IMR-90 (cell line): ENCODE data around the gene LPCAT4. TPM values are rescaled to one million over a fixed set of nuclear protein-coding genes. Genes with fewer than 3 reads are reported as not detected.
"Not testable (repeated sequence)": the region's sequence is repeated elsewhere in the genome, so short reads cannot be mapped to it uniquely, and the experiment has no call there.

Experiments
- ATAC-seq: fragments of 200-7000 bp; cut with Tn5 transposase; 2 replicates; pipeline ENCODE4 v1.9.1; 2020; ENCODE audit warnings: low read depth, mild to moderate bottlenecking, moderate library complexity
- BruUV-seq: library from RNA; stranded (reverse); fragments of 400-500 nt; replicated peaks from 2 replicates; lab custom pipeline; 2021; lab: Mats Ljungman, UMichigan
- CTCF ChIA-PET: fragments of 300-600 bp; formaldehyde crosslinking; extraction: SDS; loops from one replicate; lab custom pipeline; 2021; ENCODE audit warnings: antibody characterized with exemption; lab: Yijun Ruan, JAX
- POLR2A ChIA-PET: fragments of 300-600 bp; sonication (Branson Sonifier 250); formaldehyde crosslinking; loops from one replicate; lab custom pipeline; 2022; ENCODE audit warnings: antibody characterized with exemption; ENCODE audit not compliant: unreplicated experiment; lab: Charles Lee
- DNase-seq: peaks from one replicate; pipeline ENCODE4 v3.0.0; 2013
- H2AFZ ChIP-seq: replicated peaks from 2 replicates; pipeline ENCODE3; 2013; ENCODE audit warnings: low read length, mild to moderate bottlenecking; ENCODE audit not compliant: poor library complexity
- H2AK5ac ChIP-seq: 2 replicates; pipeline ENCODE4 v1.6.1; 2013; ENCODE audit warnings: low read depth, low read length, inconsistent platforms
- H2AK9ac ChIP-seq: replicated peaks from 2 replicates; pipeline ENCODE3; 2013; ENCODE audit warnings: mild to moderate bottlenecking, low read depth, low read length, moderate library complexity; ENCODE audit not compliant: poor library complexity
- H2BK120ac ChIP-seq: 2 replicates; pipeline ENCODE4 v1.6.1; 2013; ENCODE audit warnings: low read depth, low read length, inconsistent platforms
- H2BK15ac ChIP-seq: 3 replicates; pipeline ENCODE4 v1.6.1; 2013; ENCODE audit warnings: low read depth, low read length, inconsistent platforms
- H2BK20ac ChIP-seq: 2 replicates; pipeline ENCODE4 v1.6.1; 2013; ENCODE audit warnings: low read depth, mild to moderate bottlenecking, inconsistent platforms, low read length, moderate library complexity
- H2BK5ac ChIP-seq: 2 replicates; pipeline ENCODE4 v1.6.1; 2013; ENCODE audit warnings: mild to moderate bottlenecking, low read depth, low read length, inconsistent platforms; ENCODE audit not compliant: poor library complexity, severe bottlenecking
- H3K14ac ChIP-seq: replicated peaks from 2 replicates; pipeline ENCODE4 v1.6.1; 2013; ENCODE audit warnings: low read depth, low read length, inconsistent platforms
- H3K18ac ChIP-seq: 2 replicates; pipeline ENCODE4 v1.6.1; 2013; ENCODE audit warnings: low read depth, low read length, control low read depth
- H3K23ac ChIP-seq: 2 replicates; pipeline ENCODE4 v1.6.1; 2013; ENCODE audit warnings: low read depth, low read length, inconsistent platforms
- H3K27ac ChIP-seq: 2 replicates; pipeline ENCODE4 v1.5.1; 2013; ENCODE audit warnings: mild to moderate bottlenecking, control low read depth, low read length; ENCODE audit not compliant: insufficient read depth
- H3K27me3 ChIP-seq: 2 replicates; pipeline ENCODE4 v1.6.1; 2013; ENCODE audit warnings: low read length; ENCODE audit not compliant: control insufficient read depth, insufficient read depth
- H3K36me3 ChIP-seq: 2 replicates; pipeline ENCODE4 v1.6.1; 2013; ENCODE audit warnings: low read length, mixed read lengths; ENCODE audit not compliant: control insufficient read depth, insufficient read depth
- H3K4ac ChIP-seq: 2 replicates; pipeline ENCODE4 v1.6.1; 2013; ENCODE audit warnings: low read depth, low read length, inconsistent platforms
- H3K4me1 ChIP-seq: 2 replicates; pipeline ENCODE4 v1.6.1; 2013; ENCODE audit warnings: low read length, mixed read lengths; ENCODE audit not compliant: control insufficient read depth, insufficient read depth
- H3K4me2 ChIP-seq: 2 replicates; pipeline ENCODE4 v1.6.1; 2013; ENCODE audit warnings: low read depth, mild to moderate bottlenecking, control low read depth, low read length, moderate library complexity
- H3K4me3 ChIP-seq: 2 replicates; pipeline ENCODE4 v1.5.1; 2013; ENCODE audit warnings: low read depth, mild to moderate bottlenecking, control low read depth, low read length, moderate library complexity; ENCODE audit not compliant: insufficient read depth
- H3K56ac ChIP-seq: 2 replicates; pipeline ENCODE4 v1.6.1; 2013; ENCODE audit warnings: low read length, inconsistent platforms; ENCODE audit not compliant: insufficient read depth; ENCODE audit errors: extremely low read depth
- H3K79me1 ChIP-seq, 2 experiments: 2 replicates each; pipeline ENCODE4 v1.6.1; 2013; ENCODE audit warnings: low read length in 2 of 2, inconsistent platforms in 1 of 2, low read depth in 1 of 2
- H3K9ac ChIP-seq: 2 replicates; pipeline ENCODE4 v1.6.1; 2013; ENCODE audit warnings: low read depth, low read length, control low read depth
- H3K9me1 ChIP-seq: 2 replicates; pipeline ENCODE4 v1.6.1; 2013; ENCODE audit warnings: low read length, inconsistent platforms; ENCODE audit not compliant: insufficient read depth
- H3K9me3 ChIP-seq: 2 replicates; pipeline ENCODE4 v1.6.1; 2013; ENCODE audit warnings: low read length; ENCODE audit not compliant: control insufficient read depth, insufficient read depth
- H4K20me1 ChIP-seq: 2 replicates; pipeline ENCODE4 v1.6.1; 2013; ENCODE audit warnings: low read length, inconsistent platforms; ENCODE audit not compliant: insufficient read depth
- H4K5ac ChIP-seq: 2 replicates; pipeline ENCODE4 v1.6.1; 2013; ENCODE audit warnings: mild to moderate bottlenecking, low read depth, low read length, control low read depth
- H4K8ac ChIP-seq, 2 experiments: 2 replicates each; pipeline ENCODE4 v1.6.1; 2013; ENCODE audit warnings: low read depth in 2 of 2, low read length in 2 of 2, control low read depth in 1 of 2, inconsistent platforms in 1 of 2
- H4K91ac ChIP-seq: 2 replicates; pipeline ENCODE4 v1.6.1; 2013; ENCODE audit warnings: low read depth, low read length, inconsistent platforms; ENCODE audit not compliant: insufficient read depth
- BHLHE40 ChIP-seq: fragments of 150-350 bp; IDR thresholded peaks from 2 replicates; pipeline ENCODE4 v1.6.1; 2016; ENCODE audit warnings: mild to moderate bottlenecking, low read depth, low read length
- CHD1 ChIP-seq: IDR thresholded peaks from 2 replicates; pipeline ENCODE4 v1.6.1; 2012; ENCODE audit warnings: low read depth, low read length, improper control_type of control experiment
- FOS ChIP-seq: fragments of 150-350 bp; IDR thresholded peaks from 2 replicates; pipeline ENCODE4 v1.6.1; 2016; ENCODE audit warnings: low read depth, low read length
- MAFK ChIP-seq: IDR thresholded peaks from 2 replicates; pipeline ENCODE4 v1.6.1; 2012; ENCODE audit warnings: low read depth, low read length, improper control_type of control experiment
- MXI1 ChIP-seq: IDR thresholded peaks from 2 replicates; pipeline ENCODE4 v1.6.1; 2012; ENCODE audit warnings: low read depth, mild to moderate bottlenecking, low read length, moderate library complexity, borderline replicate concordance
- POLR2A ChIP-seq: IDR thresholded peaks from 2 replicates; pipeline ENCODE4 v1.6.1; 2012; ENCODE audit warnings: mild to moderate bottlenecking, low read depth, low read length
- RAD21 ChIP-seq: IDR thresholded peaks from 2 replicates; pipeline ENCODE4 v1.6.1; 2012; ENCODE audit warnings: low read length, improper control_type of control experiment
- RFX5 ChIP-seq: IDR thresholded peaks from 2 replicates; pipeline ENCODE4 v1.8.0; 2012; ENCODE audit warnings: low read depth, mild to moderate bottlenecking, low read length, moderate library complexity
- WGBS, 2 experiments: methylation state at CpG; one replicate each; pipeline versions ENCODE4 v1.1.5 to v1.1.7; 2013; ENCODE audit warnings: missing lambda C conversion rate in 2 of 2; ENCODE audit not compliant: insufficient read length in 1 of 2; ENCODE audit errors: extremely low coverage in 2 of 2; 5-methylcytosine and 5-hydroxymethylcytosine counted together
- dilution Hi-C: fragments of 300-500 bp; cut with HindIII; formaldehyde crosslinking; loops from one replicate; pipeline ENCODE4 v1.14.3; 2018; ENCODE audit warnings: low sequenced_read_pairs; ENCODE audit not compliant: unreplicated experiment
- in situ Hi-C: fragments of 300-500 bp; cut with MboI; formaldehyde crosslinking; loops from 3 replicates; pipeline ENCODE4 v1.14.3; 2019; ENCODE audit warnings: low sequenced_read_pairs, inconsistent platforms, mixed read lengths
- intact Hi-C: fragments of 100-400 bp; cut with micrococcal nuclease; formaldehyde crosslinking; loops from 2 replicates; pipeline ENCODE4 v1.10.0; 2022
- polyA plus RNA-seq, 3 experiments: library from polyadenylated mRNA; depleted of rRNA; stranded (reverse); fragments of >200 nt; gene quantifications; 2 replicates each; pipeline ENCODE4 v1.2.3, GENCODE V29; 2012; ENCODE audit warnings: low replicate concordance in 1 of 3
- total RNA-seq: library from RNA; depleted of rRNA; stranded (reverse); fragments of >200 nt; gene quantifications from 2 replicates; pipeline ENCODE4 v1.2.3, GENCODE V29; 2012

Gene LPCAT4
- total and polyA plus RNA-seq, 2 of the 4 experiments (the other 2 are of a cell fraction): 3.8 to 44.4 TPM

DNA sequence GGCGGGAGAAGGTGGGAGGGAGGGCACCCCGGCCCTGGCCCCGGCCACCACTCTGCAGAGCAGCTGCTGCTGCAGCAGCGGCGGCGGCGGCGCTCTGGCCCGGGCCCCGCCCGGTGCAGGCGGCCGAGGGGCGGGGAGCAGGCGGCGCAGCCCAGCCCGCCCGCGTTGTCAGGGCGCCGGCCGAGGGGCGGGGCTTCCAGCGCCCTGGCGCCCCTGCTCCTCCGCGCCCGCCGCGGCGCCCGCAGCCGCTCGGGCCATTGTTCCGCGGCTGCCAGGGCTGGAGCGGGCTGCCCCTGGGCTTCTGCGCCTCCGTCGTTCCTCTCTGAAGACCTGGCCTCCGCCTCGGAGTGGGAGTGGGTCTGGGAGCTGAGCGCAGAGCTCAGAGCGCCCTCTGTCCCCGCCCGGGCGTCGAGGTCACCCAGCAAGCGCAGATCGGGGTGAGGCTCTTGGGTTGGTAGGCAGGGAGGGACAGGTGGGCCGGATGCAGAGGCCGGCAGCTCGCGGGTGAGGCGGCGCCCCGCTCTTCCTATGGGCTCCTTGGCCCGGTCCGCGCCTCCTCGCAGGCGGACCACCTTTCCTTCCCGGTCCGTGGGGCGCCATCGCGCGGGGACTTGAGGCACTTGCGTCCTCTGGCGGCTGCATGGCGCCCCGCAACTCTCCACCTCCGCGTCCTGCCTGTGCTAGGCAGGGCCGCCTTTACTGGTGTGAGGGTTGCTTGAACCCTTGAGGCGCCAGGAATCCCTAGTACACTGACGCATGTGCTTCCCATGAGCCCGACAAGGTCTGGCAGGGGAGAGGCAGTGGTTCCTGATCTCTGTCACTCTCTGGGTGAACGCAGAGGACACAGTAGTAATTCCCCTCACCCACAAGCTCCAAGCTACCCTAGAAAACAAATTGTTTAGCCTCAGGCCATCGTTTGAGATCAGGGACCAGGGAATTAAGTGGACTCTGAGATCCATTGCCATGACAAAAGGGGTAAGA lies at the start of gene LPCAT4 (continued):
- TF ChIP-seq MAFK: no peak
- peak; percentile 80 for TF ChIP-seq RAD21
- no peak for TF ChIP-seq CHD1
- TF ChIP-seq BHLHE40: no peak
- 0 out of 2 replicates have a peak, but pooled peaks have one; percentile 8 for TF ChIP-seq RFX5
- no peak for TF ChIP-seq FOS
- TF ChIP-seq MXI1: peak; percentile 69; the same call in 1 of the 2 replicates
- no peak for TF ChIP-seq POLR2A

DNA sequence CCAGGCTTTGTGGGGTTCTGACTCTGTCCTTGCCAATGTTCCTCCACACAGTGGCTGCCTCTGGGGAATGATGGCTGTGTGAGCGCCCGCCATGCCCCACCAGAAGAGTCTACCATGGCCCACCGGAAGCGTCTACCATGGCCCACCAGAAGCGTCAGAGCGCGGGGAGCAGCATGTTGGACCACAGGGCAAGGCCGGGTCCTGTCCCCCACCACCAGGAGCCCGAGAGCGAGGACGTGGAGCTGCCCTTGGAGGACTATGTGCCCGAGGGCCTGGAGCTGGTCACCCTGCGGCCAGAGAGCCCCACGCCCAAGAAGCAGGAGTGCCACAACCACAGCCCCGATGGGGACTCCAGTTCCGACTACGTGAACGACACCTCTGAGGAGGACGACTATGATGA lies 42.5 kb upstream of the LPCAT4 start:
- H3K79me1 ChIP-seq, H3K23ac ChIP-seq, DNase-seq, intact Hi-C loops, H3K14ac ChIP-seq, H2BK20ac ChIP-seq, H2BK5ac ChIP-seq, H4K20me1 ChIP-seq, H3K4me2 ChIP-seq, H3K9me1 ChIP-seq, H4K91ac ChIP-seq, H3K9ac ChIP-seq, H3K56ac ChIP-seq, H4K5ac ChIP-seq, H3K4ac ChIP-seq, H3K18ac ChIP-seq, H3K9me3 ChIP-seq, ATAC-seq, H2BK120ac ChIP-seq, H3K27ac ChIP-seq, dilution Hi-C loops, H3K27me3 ChIP-seq, H2AFZ ChIP-seq, H3K36me3 ChIP-seq, in situ Hi-C loops, H2AK9ac ChIP-seq, BruUV-seq, H3K4me3 ChIP-seq, H2AK5ac ChIP-seq, POLR2A ChIA-PET, H2BK15ac ChIP-seq, CTCF ChIA-PET, H3K4me1 ChIP-seq, H4K8ac ChIP-seq: not testable (repeated sequence)
- no CpG with 5 or more reads among the region's 19 CpGs for WGBS, 2 experiments

DNA sequence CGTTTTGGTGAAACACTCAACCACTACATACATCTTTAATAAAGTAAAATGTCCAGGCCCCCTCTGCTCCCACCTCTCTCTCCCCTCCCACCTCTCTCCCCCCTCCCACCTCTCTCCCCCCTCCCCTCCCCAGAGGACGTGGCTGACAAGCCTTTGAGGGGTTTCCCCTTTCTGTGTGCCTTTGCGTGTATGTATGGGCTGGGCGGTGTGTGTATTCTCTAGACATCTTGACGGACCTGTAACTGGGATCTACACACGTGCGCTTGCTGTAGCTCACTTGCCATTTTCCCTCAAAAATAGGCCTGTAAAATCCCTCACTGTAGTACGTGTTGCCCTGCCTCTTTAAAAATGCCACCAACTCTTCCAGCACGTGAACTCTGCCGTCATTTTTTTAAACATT lies 42.0 kb upstream of the LPCAT4 start:
- H2AK5ac ChIP-seq, dilution Hi-C loops, CTCF ChIA-PET, H2AK9ac ChIP-seq, DNase-seq, H3K4me1 ChIP-seq, H3K9ac ChIP-seq, BruUV-seq, H3K56ac ChIP-seq, H2BK5ac ChIP-seq, ATAC-seq, H4K8ac ChIP-seq, intact Hi-C loops, H4K5ac ChIP-seq, H3K23ac ChIP-seq, H3K4me3 ChIP-seq, H3K9me1 ChIP-seq, H4K91ac ChIP-seq, H3K27me3 ChIP-seq, in situ Hi-C loops, H2BK15ac ChIP-seq, H3K14ac ChIP-seq, H2BK120ac ChIP-seq, H3K9me3 ChIP-seq, POLR2A ChIA-PET, H2BK20ac ChIP-seq, H3K79me1 ChIP-seq, H2AFZ ChIP-seq, H3K27ac ChIP-seq, H3K4me2 ChIP-seq, H4K20me1 ChIP-seq, H3K18ac ChIP-seq, H3K36me3 ChIP-seq, H3K4ac ChIP-seq: not testable (repeated sequence)
- WGBS, 2 experiments: no CpG with 5 or more reads among the region's 10 CpGs
